ENCODE results near the gene GPR155. TPM values are rescaled to one million over a fixed set of nuclear protein-coding genes. Genes with fewer than 3 reads are reported as not detected.
A peak's percentile ranks its signal among the peaks of the same experiment; 100 is the strongest.
"Not testable (repeated sequence)": the region's sequence is repeated elsewhere in the genome, so short reads cannot be mapped to it uniquely, and the experiment has no call there.

GPR155 gene
- total RNA-seq, 2 experiments from 2014 or later, result 10.5 to 11.3 TPM

DNA sequence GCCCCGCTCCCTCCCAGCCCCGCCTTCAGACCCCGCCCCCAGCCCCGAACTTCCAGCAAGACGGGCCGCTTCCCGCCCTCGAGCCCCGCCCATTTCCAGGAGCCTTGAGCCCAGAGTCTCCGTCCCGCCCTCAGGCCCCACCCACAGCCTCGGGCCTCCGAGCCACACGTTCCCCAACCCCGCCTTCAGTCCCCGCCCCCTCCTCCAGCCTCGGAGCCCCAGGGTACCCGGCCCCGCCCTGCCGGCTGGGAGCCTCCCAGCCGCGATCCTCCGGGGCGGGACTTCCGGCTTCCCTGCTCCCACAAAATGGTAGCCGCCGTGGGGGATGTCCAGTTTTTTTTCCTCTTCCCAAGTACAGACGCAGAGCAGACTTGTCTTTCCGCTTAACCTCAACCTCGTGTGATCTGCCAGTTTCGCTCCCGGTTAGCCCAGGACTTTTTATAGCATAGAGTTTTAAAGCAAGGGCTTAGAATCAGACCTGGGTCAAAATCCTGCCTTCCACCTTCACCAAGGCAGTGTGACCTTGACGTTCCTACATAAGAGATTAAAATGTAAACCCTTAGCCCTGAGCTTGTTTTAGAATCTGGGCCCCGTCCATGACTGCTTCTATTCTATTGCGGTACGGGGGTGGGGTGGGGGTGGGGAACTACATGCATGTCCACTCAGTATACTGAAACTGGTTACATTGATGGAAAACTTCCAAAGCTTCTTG, 435 bp upstream of the GPR155 start:
- ChIA-PET CTCF (interaction anchor here (0.8 to 4.6 kb wide), 7 partner anchors 24 to 199 kb away, joined by 3 to 35 read pairs (median 3); no protein-coding TSS in a partner anchor), POLR2A (interaction anchor here (1.5 to 7.3 kb wide), 5 partner anchors 7 to 681 kb away, joined by 4 to 68 read pairs (median 9); partner anchors contain the start of genes ATF2 and WIPF1)
- peak; percentile 99 for DNase-seq
- peaks cover 64% of the 10 kb centered on the region for H3K4me1 Mint-ChIP-seq
- H3K27me3 Mint-ChIP-seq, result no peaks in the 10 kb centered on the region
- peak overlapping the region; percentile 85 for H3K4me3 Mint-ChIP-seq
- peak overlapping the region; percentile 57 for H3K27ac Mint-ChIP-seq
- no peaks in the 10 kb centered on the region for H3K9me3 Mint-ChIP-seq
- peaks cover 9% of the 10 kb centered on the region for H3K36me3 Mint-ChIP-seq (ENCODE audit: low read depth)

DNA sequence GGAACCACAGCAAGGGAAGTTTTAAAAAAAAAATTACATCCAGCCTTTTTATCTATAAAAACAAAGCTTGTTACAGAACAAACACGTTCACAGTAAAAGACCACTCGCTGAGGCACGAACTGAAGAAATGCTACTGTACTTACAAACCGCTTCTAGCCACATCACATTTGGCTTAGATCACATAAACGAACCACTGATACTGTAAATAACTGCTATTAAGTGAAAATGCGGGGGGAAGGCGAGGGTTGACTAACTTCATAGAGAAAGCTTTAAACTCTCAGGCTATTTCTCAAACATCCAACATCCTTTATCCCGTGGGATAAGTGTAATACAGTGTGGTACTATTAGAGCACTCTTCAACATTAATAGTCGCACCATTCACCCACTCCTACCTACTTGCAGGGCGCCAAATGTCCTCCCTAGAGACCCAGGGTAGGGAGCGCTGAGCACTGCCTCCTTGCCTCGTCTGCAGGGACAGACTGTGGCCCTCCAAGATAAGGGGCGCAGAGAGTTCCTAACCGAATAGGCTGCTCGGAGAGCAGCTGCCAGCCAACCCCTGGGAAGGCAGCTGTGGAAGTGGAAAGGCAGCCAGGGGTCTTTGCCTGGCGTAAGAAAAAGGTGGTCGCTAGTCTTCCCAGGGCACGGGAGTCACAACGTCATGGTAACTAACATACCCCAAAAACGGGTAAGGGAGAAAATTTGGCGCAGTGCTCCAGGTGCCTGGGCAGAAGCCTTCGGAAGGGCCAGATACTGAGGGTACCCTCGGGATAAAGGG, 854 bp downstream of the GPR155 start:
- POLR2A ChIA-PET, result interaction anchor here (0.6 to 7.3 kb wide), 9 partner anchors 8 to 238 kb away, joined by 3 to 68 read pairs (median 5); partner anchors contain the start of genes OLA1, SCRN3 and WIPF1
- Mint-ChIP-seq H3K9me3 (no peaks in the 10 kb centered on the region), H3K4me3 (peak overlapping the region; percentile 85), H3K27ac (peak overlapping the region; percentile 71), H3K36me3 (ENCODE audit: low read depth) (peaks cover 17% of the 10 kb centered on the region), H3K27me3 (no peaks in the 10 kb centered on the region), H3K4me1 (peaks cover 53% of the 10 kb centered on the region)
- peak; percentile 32 for DNase-seq
- CTCF ChIA-PET, result interaction anchor here (0.8 to 4.6 kb wide), 6 partner anchors 11 to 196 kb away, joined by 3 to 35 read pairs (median 4); no protein-coding TSS in a partner anchor

DNA sequence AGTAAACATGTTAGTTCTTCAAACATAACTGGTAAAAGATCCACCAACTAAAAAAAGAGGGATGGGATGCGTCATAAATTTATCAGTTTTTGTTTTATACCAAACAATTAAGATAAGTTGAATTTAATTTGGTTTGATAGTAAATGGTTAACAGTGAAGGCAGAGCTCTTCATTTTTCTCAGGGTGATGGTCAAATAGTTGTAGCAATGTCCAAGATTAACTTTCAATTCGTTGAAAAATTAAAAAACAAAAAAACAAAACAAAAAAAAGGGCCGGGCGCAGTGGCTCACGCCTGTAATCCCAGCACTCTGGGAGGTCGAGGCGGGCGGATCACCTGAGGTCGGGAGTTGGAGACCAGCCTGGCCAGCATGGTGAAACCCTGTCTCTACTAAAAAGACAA, 1.8 kb downstream of the GPR155 start:
- H3K27me3 Mint-ChIP-seq, H3K9me3 Mint-ChIP-seq, DNase-seq, H3K27ac Mint-ChIP-seq: not testable (repeated sequence)
- ChIA-PET CTCF (interaction anchor here (0.6 to 4.6 kb wide), 5 partner anchors 22 to 201 kb away, joined by 3 to 35 read pairs (median 3); no protein-coding TSS in a partner anchor), POLR2A (interaction anchor here (0.6 to 7.3 kb wide), 9 partner anchors 9 to 237 kb away, joined by 3 to 68 read pairs (median 4); partner anchors contain the start of genes OLA1, SCRN3 and WIPF1)
- Mint-ChIP-seq H3K4me1 (peaks cover 45% of the 10 kb centered on the region), H3K4me3 (peak overlapping the region; percentile 85), H3K36me3 (ENCODE audit: low read depth) (peaks cover 17% of the 10 kb centered on the region)

DNA sequence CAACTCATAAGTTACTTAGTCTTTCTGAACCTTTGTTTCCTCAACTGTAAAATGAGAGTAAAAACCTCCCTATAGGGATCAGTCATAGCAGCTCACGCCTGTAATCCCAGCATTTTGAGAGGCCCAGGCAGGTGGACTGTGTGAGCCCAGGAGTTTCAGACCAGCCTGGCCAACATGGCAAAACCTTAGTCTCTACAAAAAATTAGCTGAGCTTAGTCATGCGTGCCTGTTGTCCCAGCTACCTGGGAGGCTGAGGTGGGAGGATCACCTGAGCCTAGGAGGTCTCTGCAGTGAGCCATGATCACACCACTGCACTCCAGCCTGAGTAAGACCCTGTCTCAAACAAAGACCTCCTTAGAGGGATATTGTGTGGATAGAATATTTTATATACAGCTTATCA, 2.3 kb downstream of the GPR155 start:
- POLR2A ChIA-PET, result interaction anchor here (1.3 to 7.3 kb wide), 5 partner anchors 10 to 236 kb away, joined by 3 to 68 read pairs (median 6); partner anchors contain the start of genes OLA1 and WIPF1
- no peak for DNase-seq

DNA sequence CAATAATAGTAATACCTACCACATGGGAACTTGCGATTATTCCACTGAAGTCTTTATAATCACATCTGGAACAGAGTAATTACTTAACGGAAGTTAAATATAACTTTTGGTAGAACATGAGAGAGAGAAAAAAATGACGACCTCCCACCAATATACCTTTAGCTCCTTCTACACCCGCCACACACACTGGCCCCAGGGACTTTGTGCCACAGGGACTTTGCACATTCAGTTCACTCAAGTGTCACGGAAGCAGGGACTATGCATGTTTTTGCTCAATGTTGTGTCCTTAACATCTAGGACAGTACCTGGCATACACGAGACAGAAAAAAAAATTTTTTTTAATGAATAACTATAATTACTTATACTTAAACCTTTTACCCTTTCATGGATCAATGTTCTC, 4.0 kb downstream of the GPR155 start:
- Mint-ChIP-seq H3K27me3 (no peaks in the 10 kb centered on the region), H3K9me3 (no peaks in the 10 kb centered on the region), H3K36me3 (ENCODE audit: low read depth) (peaks cover 17% of the 10 kb centered on the region), H3K4me1 (peaks cover 26% of the 10 kb centered on the region), H3K27ac (no peak overlapping the region), H3K4me3 (no peak overlapping the region)
- ChIA-PET POLR2A (no interaction called here), CTCF (interaction anchor here (1.2 kb wide), 1 partner anchor 20 kb away, joined by 3 read pairs; no protein-coding TSS in a partner anchor)
- DNase-seq, result no peak

More for the DNA sequence above, 2.3 kb downstream of the GPR155 start:
- Mint-ChIP-seq H3K27me3 (no peaks in the 10 kb centered on the region), H3K36me3 (ENCODE audit: low read depth) (peaks cover 17% of the 10 kb centered on the region), H3K4me3 (peak overlapping the region; percentile 85), H3K4me1 (peaks cover 41% of the 10 kb centered on the region), H3K27ac (no peak overlapping the region), H3K9me3 (no peaks in the 10 kb centered on the region)
- CTCF ChIA-PET, result interaction anchor here (0.7 to 4.6 kb wide), 6 partner anchors 14 to 201 kb away, joined by 3 to 35 read pairs (median 4); no protein-coding TSS in a partner anchor

DNA sequence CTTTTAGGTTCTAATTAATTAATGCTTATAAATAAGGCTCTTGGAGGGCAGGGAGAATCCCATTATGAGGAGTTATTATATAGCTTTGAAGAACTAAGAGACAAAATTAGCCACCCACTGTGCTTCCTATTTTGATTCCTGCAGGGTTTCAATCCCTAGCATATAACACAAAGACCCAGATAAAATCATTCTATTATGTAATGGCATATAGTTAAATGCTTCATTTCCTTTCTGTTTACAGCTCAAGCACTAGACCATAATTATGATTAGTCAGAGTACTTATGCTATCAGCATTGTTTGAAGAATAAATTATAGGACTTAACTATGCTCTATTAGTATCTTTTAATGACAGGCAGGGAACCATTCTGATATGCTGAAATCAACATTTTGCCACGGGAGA, 9.1 kb downstream of the GPR155 start:
- no peak for DNase-seq
- no peak overlapping the region for H3K27ac Mint-ChIP-seq
- CTCF ChIA-PET, result interaction anchor here (1.1 to 3.3 kb wide), 2 partner anchors 15 to 127 kb away, joined by 3 to 17 read pairs; no protein-coding TSS in a partner anchor
- no peak overlapping the region for H3K4me3 Mint-ChIP-seq
- H3K36me3 Mint-ChIP-seq (ENCODE audit: low read depth), result peaks cover 14% of the 10 kb centered on the region
- peaks cover 2% of the 10 kb centered on the region for H3K4me1 Mint-ChIP-seq
- H3K27me3 Mint-ChIP-seq, result no peaks in the 10 kb centered on the region
- H3K9me3 Mint-ChIP-seq, result no peaks in the 10 kb centered on the region
- POLR2A ChIA-PET, result no interaction called here

DNA sequence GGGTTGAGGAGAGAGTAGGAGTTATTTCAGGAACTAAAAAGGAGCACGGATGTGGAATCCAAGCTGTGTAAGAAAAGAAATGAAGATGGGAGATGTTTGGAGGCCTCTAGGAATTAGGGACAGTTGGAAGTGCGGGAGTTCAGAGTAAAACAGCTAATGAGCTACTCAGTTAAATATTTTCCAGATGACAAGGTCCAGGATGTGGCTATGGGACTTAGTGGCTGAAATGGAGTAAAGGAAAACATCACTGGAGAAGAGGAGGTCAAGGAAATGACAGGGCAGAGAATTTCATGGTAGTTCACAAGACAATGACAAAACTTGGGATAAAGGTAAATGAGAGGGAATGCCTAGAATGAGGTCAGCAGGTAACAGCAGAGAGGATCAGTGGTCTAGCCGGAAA, 13.0 kb downstream of the GPR155 start:
- no peak overlapping the region for H3K27ac Mint-ChIP-seq
- ChIA-PET POLR2A (interaction anchor here (0.7 to 1.2 kb wide), 2 partner anchors 12 to 61 kb away, joined by 3 to 4 read pairs; no protein-coding TSS in a partner anchor), CTCF (interaction anchor here (1.3 to 4.6 kb wide), 3 partner anchors 11 to 105 kb away, joined by 3 to 29 read pairs (median 8); no protein-coding TSS in a partner anchor)
- peaks cover 3% of the 10 kb centered on the region for H3K36me3 Mint-ChIP-seq (ENCODE audit: low read depth)
- H3K27me3 Mint-ChIP-seq, result no peaks in the 10 kb centered on the region
- peaks cover 2% of the 10 kb centered on the region for H3K4me1 Mint-ChIP-seq
- H3K4me3 Mint-ChIP-seq, result no peak overlapping the region
- H3K9me3 Mint-ChIP-seq, result no peaks in the 10 kb centered on the region
- no peak for DNase-seq

DNA sequence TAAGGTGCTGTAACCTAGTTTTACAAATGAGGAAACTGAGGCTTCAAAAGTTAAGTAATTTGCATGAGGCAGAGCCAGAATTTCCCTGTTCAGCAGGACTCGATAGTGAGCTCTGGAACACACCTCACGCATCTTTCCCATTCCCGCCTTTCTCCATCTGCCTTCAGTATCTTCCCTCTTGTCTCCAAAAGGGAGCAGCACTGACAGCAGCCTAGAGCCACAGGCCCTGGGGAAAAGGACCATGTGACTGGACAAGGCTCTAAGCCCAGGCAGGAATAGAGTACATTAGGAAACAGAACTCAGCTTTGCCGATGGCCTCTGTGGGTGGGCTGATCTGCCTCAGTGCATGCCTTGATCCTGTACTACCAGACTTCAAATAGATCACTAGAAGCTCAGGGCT, 21.5 kb downstream of the GPR155 start:
- POLR2A ChIA-PET, result no interaction called here
- H3K36me3 Mint-ChIP-seq (ENCODE audit: low read depth), result peaks cover 8% of the 10 kb centered on the region
- no peak overlapping the region for H3K27ac Mint-ChIP-seq
- DNase-seq, result no peak
- no peak overlapping the region for H3K4me3 Mint-ChIP-seq
- H3K27me3 Mint-ChIP-seq, result no peaks in the 10 kb centered on the region
- no peaks in the 10 kb centered on the region for H3K4me1 Mint-ChIP-seq
- H3K9me3 Mint-ChIP-seq, result no peaks in the 10 kb centered on the region
- CTCF ChIA-PET, result interaction anchor here (1.1 to 4.5 kb wide), 4 partner anchors 19 to 82 kb away, joined by 3 to 28 read pairs (median 4); no protein-coding TSS in a partner anchor

DNA sequence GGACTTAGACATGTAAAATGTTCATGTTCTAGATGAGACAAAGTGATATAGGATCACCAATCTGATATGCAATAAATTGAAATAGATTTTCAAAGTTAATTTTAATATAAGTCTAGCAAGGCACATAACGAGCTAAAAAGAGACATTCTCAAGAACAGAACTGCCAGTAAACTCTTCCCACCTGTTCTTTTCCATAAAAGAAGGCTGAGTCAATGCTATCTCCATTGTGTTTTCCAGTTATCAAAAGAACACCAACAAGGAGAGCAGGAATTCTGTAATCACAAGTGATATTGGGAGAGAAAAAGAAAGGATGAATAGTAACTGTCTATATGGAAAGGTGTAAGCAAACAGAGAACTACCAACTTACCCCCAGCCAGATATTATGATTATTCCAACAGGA, 25.6 kb downstream of the GPR155 start:
- Mint-ChIP-seq H3K36me3 (ENCODE audit: low read depth) (peaks cover 4% of the 10 kb centered on the region), H3K27me3 (no peaks in the 10 kb centered on the region), H3K27ac (no peak overlapping the region), H3K4me1 (no peaks in the 10 kb centered on the region), H3K4me3 (no peak overlapping the region), H3K9me3 (no peaks in the 10 kb centered on the region)
- DNase-seq, result no peak
- ChIA-PET POLR2A (interaction anchor here (1.1 to 1.2 kb wide), 2 partner anchors 86 to 100 kb away, joined by 3 to 4 read pairs; no protein-coding TSS in a partner anchor), CTCF (interaction anchor here (1.2 to 5.2 kb wide), 12 partner anchors 11 to 238 kb away, joined by 3 to 133 read pairs (median 21); no protein-coding TSS in a partner anchor)

DNA sequence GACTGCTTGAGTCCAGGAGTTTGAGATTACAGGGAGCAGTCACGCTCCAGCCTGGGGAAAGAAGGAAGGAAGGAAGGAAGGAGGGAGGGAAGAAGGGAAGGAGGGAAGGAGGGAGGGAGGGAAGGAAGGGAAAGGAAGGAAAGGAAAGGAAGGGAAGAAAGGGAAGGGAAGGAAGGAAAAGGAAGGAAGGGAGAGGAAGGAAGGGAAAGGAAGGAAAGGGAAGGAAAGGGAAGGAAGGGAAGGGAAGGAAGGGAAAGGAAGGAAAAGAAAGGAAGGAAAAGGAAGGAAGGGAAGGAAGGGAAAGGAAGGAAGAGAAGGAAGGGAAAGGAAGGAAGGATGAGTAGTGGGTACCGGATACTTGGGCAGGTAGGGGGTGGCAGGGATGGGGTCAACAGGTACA, 32.3 kb downstream of the GPR155 start:
- Mint-ChIP-seq H3K9me3 (no peaks in the 10 kb centered on the region), H3K36me3 (ENCODE audit: low read depth) (peaks cover 16% of the 10 kb centered on the region), H3K27me3 (no peaks in the 10 kb centered on the region), H3K27ac (no peak overlapping the region), H3K4me3 (no peak overlapping the region), H3K4me1 (peaks cover 6% of the 10 kb centered on the region)
- no peak for DNase-seq
- POLR2A ChIA-PET, result interaction anchor here (0.9 kb wide), 1 partner anchor 59 kb away, joined by 3 read pairs; the partner anchor contains the start of gene SCRN3
- CTCF ChIA-PET, result interaction anchor here (1.1 kb wide), 1 partner anchor 92 kb away, joined by 3 read pairs; no protein-coding TSS in a partner anchor

DNA sequence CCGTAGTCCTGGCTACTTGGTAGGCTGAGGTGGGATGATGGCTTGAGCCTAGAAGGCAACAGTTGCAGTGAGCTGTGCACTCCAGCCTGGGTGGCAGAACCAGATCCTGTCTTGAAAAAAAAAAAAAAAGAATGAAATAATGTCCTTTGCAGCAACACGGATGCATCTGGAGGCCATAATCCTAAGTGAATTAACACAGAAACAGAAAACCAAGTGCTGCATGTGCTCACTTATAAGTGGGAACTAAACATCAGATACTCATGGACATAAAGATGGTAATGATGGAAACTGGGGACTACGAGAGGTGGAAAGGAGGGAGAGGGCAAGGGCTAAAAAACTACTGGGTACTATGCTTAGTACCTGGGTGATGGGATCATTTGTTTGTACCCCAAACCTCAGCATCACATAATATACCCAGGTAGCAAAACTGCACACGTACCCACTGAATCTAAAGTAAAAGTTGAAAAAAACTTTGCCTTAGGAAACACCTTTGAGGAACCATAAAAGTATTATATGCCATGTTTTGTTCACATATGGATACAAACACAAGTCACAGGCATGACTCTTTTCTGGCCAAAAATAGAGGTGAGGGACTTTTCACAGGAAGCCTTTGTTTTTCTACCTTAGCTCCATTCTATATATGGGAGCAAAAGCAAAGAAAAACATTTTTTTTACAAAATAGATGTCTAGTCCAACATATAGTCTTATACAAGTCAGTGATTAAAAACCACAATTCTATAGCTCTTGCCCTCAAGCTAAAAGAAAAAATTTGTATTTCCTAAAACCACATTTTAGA, 36.6 kb downstream of the GPR155 start:
- H3K9me3 Mint-ChIP-seq, result no peaks in the 10 kb centered on the region
- ChIA-PET CTCF (no interaction called here), POLR2A (no interaction called here)
- peaks cover 20% of the 10 kb centered on the region for H3K36me3 Mint-ChIP-seq (ENCODE audit: low read depth)
- H3K27me3 Mint-ChIP-seq, result no peaks in the 10 kb centered on the region
- H3K4me1 Mint-ChIP-seq, result peaks cover 6% of the 10 kb centered on the region
- H3K4me3 Mint-ChIP-seq, result no peak overlapping the region
- no peak overlapping the region for H3K27ac Mint-ChIP-seq
- DNase-seq, result no peak

DNA sequence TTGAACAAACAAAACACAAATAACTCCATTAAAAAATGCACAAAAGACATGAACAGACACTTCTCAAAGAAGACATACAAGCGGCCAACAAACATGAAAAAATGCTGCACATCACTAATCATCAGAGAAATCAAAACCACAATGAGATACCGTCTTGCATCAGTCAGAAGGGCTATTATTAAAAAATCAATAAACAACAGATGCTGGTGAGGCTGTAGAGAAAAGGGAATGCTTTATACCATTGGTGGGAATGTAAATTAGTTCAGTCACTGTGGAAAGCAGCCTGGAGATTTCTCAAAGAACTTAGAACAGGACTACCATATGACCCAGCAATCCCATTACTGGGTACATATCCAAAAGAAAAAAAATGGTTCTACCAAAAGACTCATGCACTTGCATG, 37.8 kb downstream of the GPR155 start:
- Mint-ChIP-seq H3K27me3 (no peaks in the 10 kb centered on the region), H3K4me1 (peaks cover 6% of the 10 kb centered on the region), H3K27ac (no peak overlapping the region), H3K9me3 (no peaks in the 10 kb centered on the region), H3K36me3 (ENCODE audit: low read depth) (peaks cover 24% of the 10 kb centered on the region), H3K4me3 (no peak overlapping the region)
- ChIA-PET CTCF (no interaction called here), POLR2A (no interaction called here)
- DNase-seq, result no peak
